GM19463 (cell line): ENCODE data around the gene PANX2.
A peak's percentile ranks its signal among the peaks of the same experiment; 100 is the strongest.

Source experiments
- ATAC-seq: cut with Tn5 transposase; IDR thresholded peaks from one replicate; pipeline ENCODE4 v1.9.1; 2021; ENCODE audit warnings: mild to moderate bottlenecking, moderate library complexity; ENCODE audit not compliant: unreplicated experiment

Gene PANX2

DNA sequence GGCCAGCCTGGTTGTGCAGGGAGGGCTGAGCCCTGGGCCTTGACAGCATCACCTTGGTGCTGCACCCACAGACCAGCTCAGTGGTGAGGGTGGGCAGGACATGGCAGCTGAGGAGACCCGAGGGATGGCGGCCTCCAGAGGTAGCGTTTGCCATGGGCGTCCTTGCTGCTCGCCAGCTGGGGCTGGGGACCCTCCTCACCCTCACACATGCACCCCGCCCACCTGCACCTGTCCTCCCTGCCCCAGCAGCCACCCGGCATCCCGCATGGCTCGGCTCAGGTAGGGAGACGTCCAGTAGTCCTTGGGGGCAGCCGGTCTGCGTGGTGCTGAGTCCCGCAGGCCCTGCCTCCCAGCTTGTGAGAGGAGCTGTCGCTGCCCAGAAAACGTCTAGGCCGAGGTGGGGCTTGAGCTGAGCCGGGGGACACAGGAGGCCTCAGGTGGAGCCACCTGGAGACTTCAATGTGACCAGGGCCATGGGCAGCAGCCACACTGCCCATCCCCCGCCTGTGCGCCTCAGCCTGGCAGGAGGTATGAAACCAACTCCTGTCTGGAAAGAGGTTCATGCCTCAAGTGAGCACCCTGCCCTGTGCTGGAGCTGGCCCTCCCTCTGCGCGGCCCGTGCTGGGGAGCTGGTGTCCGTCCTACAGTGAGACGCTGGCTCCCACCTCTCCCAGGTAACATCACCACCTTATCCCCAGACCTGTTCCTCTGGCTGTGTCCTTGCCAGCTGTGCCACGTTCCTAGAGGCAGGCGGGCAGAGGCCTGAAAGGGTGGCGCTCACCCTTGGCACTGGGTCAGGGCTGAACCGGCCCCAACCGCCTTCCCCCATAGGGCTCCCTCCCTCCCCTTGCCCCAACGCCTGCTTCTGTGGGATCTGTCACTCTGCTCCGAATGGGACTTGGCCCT lies 11.9 kb downstream of the PANX2 start:
- ATAC-seq = no peak

DNA sequence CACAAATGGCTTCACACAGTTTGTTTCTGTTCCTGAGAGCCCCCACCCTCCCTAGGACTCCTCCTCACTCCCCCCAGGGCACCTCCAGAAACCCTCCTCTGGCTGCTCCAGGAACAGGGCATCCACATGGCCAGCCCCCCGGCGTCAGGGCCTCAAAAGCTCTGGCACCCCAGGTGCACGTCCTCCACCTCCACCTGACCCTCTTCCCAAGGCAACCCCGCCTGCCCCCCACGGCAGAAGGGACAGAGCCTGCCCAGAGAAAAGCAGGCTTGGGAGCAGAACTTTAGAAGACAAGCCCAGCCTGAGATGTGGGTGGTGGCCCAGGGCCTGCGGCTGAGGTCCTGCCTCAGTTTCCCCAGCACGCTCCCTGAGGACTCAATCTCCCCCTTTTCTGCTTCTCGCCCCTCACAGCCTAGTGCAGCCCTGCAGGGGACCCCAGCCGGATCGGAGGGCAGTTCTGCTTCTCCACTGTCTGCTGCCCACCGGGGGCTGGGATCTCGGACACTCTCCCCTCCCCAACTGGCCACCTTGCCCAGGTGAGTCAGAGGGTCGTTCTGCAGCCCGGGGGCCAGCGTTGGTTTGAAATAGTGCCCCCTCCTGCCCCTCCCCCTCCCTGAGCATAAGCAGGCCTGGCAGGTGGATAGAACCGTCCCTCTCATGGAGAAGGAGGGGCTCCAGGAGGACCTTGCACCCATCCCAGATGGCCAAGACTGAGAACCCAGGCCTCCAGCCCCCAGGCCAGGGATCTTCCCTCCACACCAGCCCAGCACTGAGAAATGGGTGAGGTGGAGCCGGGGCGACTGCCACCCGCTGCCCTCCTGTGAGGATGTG lies 12.8 kb downstream of the PANX2 start:
- no peak for ATAC-seq

DNA sequence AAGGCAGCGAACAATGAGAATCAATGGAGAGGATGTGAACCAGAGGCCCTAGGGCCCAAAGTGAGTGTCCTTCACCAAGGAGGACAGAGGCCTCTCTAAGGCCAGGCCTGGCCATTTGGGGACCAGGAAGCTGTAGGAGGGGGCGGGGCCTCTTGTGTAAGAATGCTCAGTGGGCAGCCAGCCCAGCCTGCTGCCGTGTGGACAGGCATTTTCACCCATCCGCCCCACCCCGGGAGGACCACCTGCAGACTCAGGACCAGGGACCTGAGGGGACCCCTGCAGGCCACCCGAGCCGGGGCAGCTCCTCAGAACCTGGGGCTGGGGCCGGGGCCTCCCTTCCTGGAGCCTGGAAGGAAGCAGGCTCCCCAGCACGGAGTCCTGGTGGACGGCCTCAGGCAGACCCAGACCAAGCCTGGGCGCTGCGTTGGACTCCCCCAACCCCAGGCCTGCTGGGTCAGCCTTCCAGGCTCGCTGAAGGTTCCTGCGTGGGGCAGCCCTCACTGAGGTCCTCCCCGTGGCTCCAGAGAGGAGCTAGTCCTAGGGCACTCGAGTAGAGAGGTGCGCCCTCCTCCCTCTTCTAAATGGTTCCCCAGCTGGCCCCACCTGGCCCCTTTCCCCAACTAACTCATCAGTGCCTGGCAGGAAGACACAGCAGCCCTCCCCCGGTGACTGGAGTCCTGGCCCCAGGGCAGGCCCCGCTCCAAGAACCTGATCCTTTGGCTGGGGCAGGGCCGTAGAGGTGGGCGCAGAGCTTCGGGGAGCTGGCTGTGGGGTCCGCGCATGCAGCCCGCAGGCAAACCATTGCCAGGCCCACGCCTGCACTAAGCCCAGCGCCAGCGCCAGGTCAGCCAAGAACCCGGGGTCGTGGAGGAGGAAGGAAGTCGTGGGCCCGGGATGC lies 13.7 kb downstream of the PANX2 start:
- no peak for ATAC-seq

- ATAC-seq = no peak
Measured at GRCh38 chr22:50184902-50185374, 14.4 kb downstream of the PANX2 start.

DNA sequence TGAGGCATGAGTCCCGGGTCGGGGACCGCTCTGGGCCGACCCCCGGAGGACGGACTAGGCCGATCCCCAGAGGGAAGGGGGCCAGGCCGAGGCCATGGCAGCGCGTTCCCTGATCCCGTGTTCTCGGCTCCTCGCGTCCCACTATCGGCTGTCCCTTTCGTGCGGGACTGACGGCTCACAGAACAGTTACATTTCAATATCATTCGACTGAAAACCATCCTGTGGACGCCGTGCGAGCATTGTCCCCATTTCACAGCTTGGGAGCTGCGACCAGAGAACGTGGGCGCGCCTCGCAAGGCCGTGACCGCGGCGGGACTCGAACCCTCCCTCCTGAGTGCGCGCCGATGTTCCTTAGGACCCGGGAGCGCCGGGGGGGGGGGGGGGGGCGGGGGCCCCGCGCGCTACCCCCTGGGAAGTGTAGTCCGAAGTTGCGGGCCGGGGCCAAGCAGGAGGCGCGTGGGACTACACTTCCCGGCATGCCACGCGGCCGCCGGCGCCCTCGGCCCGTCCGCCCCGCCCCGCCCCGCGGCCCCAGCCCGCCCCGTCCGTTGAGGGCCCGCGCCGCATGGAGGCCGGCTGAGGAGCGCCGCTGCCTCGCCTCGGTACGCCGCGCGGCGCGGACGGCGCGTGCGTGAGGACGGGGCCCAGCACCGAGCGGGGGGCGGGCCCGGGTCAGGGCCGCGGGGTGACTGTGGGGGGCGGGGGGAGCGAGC lies 15.0 kb downstream of the PANX2 start, which contains the start of gene TRABD:
TRABD (plus strand) TSS at position 539 of the 713 bp plus-strand sequence. CDS start 7,148 bp downstream, outside the sequence.
- ATAC-seq = no peak

- no peak for ATAC-seq
Measured at GRCh38 chr22:50186181-50186714, 15.7 kb downstream of the PANX2 start.

DNA sequence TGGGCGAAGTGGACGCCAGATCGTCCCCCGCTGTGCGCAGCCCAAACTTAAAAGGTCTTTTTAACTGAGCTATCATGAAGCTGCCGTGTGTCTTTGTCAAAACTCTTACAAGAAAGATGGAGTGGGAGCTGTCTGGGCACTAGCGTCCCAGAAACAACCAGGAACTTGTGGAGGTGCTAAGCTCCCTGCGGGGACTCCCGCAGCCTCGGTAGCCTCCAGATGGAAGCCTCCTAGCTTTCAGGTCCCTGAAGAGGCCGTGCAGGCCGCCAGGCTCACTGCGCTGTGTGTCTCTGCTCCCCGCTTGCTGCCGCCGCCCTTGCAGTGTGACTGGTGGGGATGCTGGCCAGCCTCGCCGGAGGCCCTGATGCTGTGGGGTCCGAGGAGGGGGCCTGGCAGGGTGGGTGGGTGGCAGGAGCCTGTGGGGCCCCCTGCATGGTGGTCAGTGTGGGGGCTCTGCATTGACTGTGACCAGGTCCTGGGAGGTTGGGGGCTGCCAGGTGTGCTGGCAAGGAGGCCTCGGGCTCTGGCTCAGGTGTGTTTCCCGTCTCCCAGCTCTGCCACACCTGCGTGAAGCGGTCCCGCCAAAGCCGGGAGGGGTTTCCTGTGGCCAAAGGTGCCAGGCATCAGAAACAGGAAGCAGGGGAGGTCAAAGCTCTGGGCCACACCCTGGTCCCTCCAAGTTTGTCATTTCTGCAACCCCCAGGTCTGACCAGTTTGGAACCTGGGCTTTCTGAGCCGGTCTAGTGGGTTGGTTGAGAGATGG lies 16.4 kb downstream of the PANX2 start:
- no peak for ATAC-seq

DNA sequence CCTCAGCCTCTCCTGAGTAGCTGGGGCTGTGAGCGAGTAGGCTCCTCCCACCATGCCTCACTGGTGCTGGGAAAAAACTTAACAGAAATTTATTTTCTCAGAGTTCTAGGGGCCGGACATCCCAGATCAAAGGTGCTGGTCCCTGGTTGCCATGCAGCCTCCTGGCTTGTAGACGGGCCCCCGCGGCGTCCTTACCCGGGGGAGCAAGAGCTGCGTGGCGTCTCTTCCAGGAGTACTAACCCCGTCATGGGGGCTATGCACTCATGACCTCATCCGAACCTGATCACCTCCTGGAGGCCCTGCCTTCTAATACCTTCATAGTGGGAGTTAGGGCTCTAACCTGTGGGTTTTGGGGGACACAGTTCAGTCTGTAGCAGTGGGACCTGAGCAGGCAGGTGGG lies 17.8 kb downstream of the PANX2 start:
- ATAC-seq = no peak

DNA sequence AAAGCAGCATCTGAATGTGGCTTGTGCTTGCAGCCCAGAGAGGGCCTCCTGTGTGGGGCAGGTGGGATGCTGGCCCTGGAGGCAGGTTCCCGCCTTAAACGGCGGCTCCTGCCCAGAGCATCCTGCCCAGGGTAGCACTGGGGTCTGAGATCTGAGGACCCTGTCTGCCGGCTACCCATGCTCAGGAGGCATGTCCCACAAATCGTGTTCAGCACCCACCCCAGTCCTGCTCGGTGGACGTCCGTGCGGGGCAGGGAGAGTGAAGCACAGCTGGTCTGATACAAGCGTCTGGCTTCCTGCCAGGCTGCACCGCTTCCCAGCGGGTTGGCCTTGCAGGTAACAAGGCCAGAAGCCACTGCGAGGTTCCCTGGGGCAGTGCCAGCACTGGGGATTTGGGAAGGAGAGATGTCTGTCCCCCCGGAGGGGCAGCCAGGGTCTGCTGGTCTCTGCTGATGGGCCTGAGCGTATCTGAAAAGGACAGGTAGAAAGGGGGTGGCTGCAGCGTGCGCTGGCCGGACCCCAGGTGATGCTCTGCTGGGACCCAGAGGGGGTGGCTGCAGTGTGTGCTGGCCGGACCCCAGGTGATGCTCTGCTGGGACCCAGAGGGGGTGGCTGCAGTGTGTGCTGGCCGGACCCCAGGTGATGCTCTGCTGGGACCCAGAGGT lies 18.8 kb downstream of the PANX2 start:
- ATAC-seq = no peak

- no peak for ATAC-seq
Measured at GRCh38 chr22:50189849-50190181, 19.3 kb downstream of the PANX2 start.

- peak; percentile 48 for ATAC-seq
Measured at GRCh38 chr22:50190182-50190940, 19.8 kb downstream of the PANX2 start.

GRCh38 chr22:50190941-50191741 lies 20.6 kb downstream of the PANX2 start:
- no peak for ATAC-seq

- no peak for ATAC-seq
Measured at GRCh38 chr22:50192436-50193204, 22.1 kb downstream of the PANX2 start.

GRCh38 chr22:50193621-50194020 lies 23.1 kb downstream of the PANX2 start:
- no peak for ATAC-seq

- no peak for ATAC-seq
Measured at GRCh38 chr22:50194037-50194805, 23.7 kb downstream of the PANX2 start.

DNA sequence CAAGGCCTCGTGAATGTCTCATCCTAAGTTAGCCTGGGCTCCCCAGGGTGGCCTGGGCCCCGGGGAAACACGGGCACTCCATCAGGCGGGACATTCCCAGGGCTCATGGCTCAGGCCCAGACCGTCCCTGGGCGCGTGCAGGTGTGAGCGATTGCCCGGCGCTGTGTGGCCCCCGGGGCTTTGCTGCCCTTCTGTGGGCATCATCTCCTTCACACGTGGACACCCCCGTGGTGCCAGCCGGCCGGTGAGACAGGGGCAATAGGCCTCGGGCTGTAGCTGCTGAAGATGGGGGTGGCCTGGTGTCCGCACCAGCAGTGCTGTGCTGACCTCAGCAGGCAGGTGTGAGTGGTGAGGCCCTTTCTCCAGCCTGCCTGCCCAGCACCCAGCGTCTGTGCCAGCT lies 25.7 kb downstream of the PANX2 start:
- ATAC-seq = no peak
